HG02885 (cell line): ENCODE results near the gene NTF3.
"Not testable (repeated sequence)": the region's sequence is repeated elsewhere in the genome, so short reads cannot be mapped to it uniquely, and the experiment has no call there.

ENCODE experiments used
- ATAC-seq: cut with Tn5 transposase; IDR thresholded peaks from one replicate; pipeline ENCODE4 v1.9.1; 2021; ENCODE audit warnings: mild to moderate bottlenecking; ENCODE audit not compliant: unreplicated experiment, poor library complexity

Gene NTF3

DNA sequence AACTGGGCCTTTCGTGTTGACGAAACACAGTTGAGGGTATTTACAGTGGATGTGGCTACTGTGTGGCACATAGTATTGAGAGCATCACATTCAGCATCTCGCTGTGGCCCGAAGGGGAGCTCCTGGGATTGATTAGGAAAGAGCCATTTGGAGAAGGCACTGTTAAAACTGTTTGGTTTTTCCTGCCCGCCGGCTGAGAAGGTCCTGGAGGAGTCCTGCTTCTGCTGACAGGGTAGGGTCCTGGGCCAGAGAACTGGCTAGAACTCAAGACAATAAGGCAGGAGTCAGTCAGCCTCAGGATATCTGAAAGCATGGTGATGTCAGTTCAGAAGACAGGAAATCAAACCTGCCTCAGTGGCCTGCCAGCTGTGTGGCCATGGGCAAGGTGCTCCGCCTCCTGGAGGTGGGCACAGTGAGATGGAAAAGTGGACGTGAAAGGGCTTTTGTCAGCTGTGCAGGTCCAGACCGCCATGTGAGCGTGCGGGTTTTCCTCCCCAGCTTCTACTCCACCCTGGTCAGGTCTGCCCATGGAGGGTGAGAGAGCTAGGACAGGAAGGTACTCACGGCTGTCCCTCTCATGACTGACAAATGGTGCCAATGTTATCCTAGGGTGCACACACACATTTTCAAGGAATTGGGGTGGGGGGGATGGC lies 92.3 kb downstream of the NTF3 start:
- no peak for ATAC-seq

- ATAC-seq = no peak
Observed at GRCh38 chr12:5524769-5525436, 93.0 kb downstream of the NTF3 start.

DNA sequence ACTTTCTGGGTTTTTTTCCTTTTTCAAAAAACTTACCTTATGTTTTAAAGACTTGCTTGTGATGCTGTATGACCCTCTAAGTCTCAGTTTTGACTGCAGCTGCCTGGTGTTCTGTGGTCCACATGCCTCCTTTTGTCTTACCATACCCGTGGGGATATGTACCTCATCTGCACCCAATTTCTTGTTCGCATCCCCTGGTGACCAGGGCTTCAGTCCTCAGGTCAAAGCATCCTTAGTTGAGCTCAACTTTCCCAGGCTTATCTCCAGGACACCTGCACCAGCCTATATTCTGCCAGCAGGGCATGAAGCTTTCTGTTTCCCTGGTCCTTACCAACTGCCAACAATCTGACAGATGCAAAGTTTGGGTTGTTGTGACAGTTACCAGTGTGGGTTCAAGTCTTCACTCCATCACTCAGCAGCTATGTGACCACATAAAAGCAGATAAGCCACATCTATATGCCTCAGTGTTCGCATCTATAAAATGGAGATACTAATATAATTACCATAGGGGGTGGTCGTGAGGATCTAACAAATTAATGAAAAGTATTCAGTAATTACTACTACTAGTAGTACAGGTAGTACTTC lies 94.0 kb downstream of the NTF3 start:
- no peak for ATAC-seq

- no peak for ATAC-seq
Observed at GRCh38 chr12:5533368-5533767, 101.5 kb downstream of the NTF3 start.

DNA sequence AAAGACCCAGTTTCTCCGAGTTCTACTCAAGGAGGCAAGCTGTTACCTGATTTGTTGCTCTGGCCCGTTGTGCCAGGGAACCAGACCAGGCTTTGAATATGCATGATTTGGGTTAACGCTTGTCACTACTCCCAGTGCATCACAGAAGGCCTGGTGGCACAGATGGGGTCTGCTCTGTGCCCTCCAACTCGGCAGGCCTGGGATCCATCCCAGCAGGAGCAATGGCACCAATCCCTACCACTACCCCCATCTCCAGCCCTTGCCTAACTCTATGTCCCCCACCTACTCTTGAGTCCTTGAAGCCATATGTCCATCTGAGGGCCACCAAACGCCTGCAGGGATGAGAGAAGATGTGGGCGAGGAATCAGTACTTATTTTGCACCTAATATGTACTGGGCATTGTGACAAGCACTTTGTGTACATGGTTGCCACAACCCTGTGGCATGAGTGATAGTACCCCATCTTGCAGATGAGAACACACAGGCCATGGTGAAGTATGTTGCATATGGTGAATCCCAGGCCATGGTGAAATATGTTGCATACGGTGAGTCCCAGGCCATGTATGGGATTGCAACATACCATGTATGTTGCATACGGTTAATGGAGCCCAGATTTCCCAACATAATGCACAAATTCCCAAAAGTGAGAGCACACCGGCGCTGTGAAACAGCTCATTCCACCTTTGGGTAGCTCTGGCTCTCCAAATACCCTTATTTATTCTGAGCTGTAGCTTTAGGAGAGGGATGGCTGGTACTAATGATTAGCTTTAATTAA lies 102.7 kb downstream of the NTF3 start:
- ATAC-seq = no peak

GRCh38 chr12:5535541-5535940 lies 103.6 kb downstream of the NTF3 start:
- no peak for ATAC-seq

- ATAC-seq = not testable (repeated sequence)
Observed at GRCh38 chr12:5537026-5537615, 105.2 kb downstream of the NTF3 start.

DNA sequence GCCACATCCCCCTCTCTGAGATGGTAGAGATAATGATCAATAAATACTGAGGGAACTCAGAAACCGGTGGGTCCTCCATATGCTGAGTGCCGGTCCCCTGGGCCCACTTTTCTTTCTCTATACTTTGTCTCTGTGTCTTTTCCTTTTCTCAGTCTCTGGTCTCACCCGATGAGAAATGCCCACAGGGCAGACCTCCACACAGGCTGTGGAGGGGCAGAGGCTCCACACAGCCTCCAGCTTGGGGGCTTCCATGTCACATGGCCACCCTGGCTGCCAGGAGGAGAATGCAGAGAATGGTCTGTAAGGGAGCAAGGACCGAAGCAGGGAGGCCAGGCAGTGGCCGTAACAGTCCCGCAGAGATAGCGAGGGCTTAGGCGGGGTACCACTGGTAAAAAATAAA lies 105.9 kb downstream of the NTF3 start:
- no peak for ATAC-seq
